A549 (cell line): ENCODE data around the gene TPGS1. TPM values are rescaled to one million over a fixed set of nuclear protein-coding genes. Genes with fewer than 3 reads are reported as not detected.

ENCODE experiments used
- polyA plus RNA-seq, 4 experiments: library from polyadenylated mRNA; depleted of rRNA in 3 of 4; stranded (reverse); fragments of >200 nt; fragmentation: RNase III in 1 of 4; extraction: RNeasy Plus Mini Kit Qiagen cat#74134 plus additional on column Dnase treatment in 1 of 4; gene quantifications; 2 replicates in 3 of 4; 3 replicates in 1 of 4; pipeline ENCODE4 v1.2.3, GENCODE V29; 2011 to 2017

The TPGS1 gene
- polyA plus RNA-seq, 2 of the 4 experiments (the other 2 are of a cell fraction) = 2.7 to 13.1 TPM

Other genes starting within 250 kb of the TPGS1 start
- gene PLPP2, start 216.1 kb upstream of the TPGS1 start, polyA plus RNA-seq (2011; rRNA removed) = 44.2 and 55.1 TPM in 2 replicates
- 89.6 to 100 TPM (median 90.9 TPM) in 3 replicates for gene PLPP2, start 216.1 kb upstream of the TPGS1 start, polyA plus RNA-seq (2017; fragmentation: RNase III; extraction: RNeasy Plus Mini Kit Qiagen cat#74134 plus additional on column Dnase treatment)
- gene MIER2, start 162.7 kb upstream of the TPGS1 start, polyA plus RNA-seq (2011; rRNA removed) = 8.8 and 15.2 TPM in 2 replicates
- 9.3 to 11.5 TPM (median 11.2 TPM) in 3 replicates for gene MIER2, start 162.7 kb upstream of the TPGS1 start, polyA plus RNA-seq (2017; fragmentation: RNase III; extraction: RNeasy Plus Mini Kit Qiagen cat#74134 plus additional on column Dnase treatment)
- 0.13 and 0.21 TPM in 2 replicates for gene C2CD4C, start 98.3 kb upstream of the TPGS1 start, polyA plus RNA-seq (2011; rRNA removed)
- gene C2CD4C, start 98.3 kb upstream of the TPGS1 start, polyA plus RNA-seq (2017; fragmentation: RNase III; extraction: RNeasy Plus Mini Kit Qiagen cat#74134 plus additional on column Dnase treatment) = 0.41 to 0.71 TPM (median 0.57 TPM) in 3 replicates
- gene SHC2, start 46.5 kb upstream of the TPGS1 start, polyA plus RNA-seq (2011; rRNA removed) = 0.36 and 0.87 TPM in 2 replicates
- 0.21 to 0.66 TPM (median 0.58 TPM) in 3 replicates for gene SHC2, start 46.5 kb upstream of the TPGS1 start, polyA plus RNA-seq (2017; fragmentation: RNase III; extraction: RNeasy Plus Mini Kit Qiagen cat#74134 plus additional on column Dnase treatment)
- gene MADCAM1, start 11.0 kb upstream of the TPGS1 start, polyA plus RNA-seq (2011; rRNA removed) = 0.06 and 0.09 TPM in 2 replicates
- 0.25 to 0.41 TPM (median 0.34 TPM) in 3 replicates for gene MADCAM1, start 11.0 kb upstream of the TPGS1 start, polyA plus RNA-seq (2017; fragmentation: RNase III; extraction: RNeasy Plus Mini Kit Qiagen cat#74134 plus additional on column Dnase treatment)
- 36.9 and 37.4 TPM in 2 replicates for gene CDC34, start 24.3 kb downstream of the TPGS1 start, polyA plus RNA-seq (2011; rRNA removed)
- gene CDC34, start 24.3 kb downstream of the TPGS1 start, polyA plus RNA-seq (2017; fragmentation: RNase III; extraction: RNeasy Plus Mini Kit Qiagen cat#74134 plus additional on column Dnase treatment) = 56.3 to 62.6 TPM (median 57.6 TPM) in 3 replicates
- not detected in 2 replicates for gene GZMM, start 36.6 kb downstream of the TPGS1 start, polyA plus RNA-seq (2011; rRNA removed)
- gene GZMM, start 36.6 kb downstream of the TPGS1 start, polyA plus RNA-seq (2017; fragmentation: RNase III; extraction: RNeasy Plus Mini Kit Qiagen cat#74134 plus additional on column Dnase treatment) = 0.11 TPM in 1 of 3 replicates, not detected in the others
- gene BSG, start 65.1 kb downstream of the TPGS1 start, polyA plus RNA-seq (2011; rRNA removed) = 237 and 285 TPM in 2 replicates
- 528 to 583 TPM (median 579 TPM) in 3 replicates for gene BSG, start 65.1 kb downstream of the TPGS1 start, polyA plus RNA-seq (2017; fragmentation: RNase III; extraction: RNeasy Plus Mini Kit Qiagen cat#74134 plus additional on column Dnase treatment)
- 2.7 and 7.1 TPM in 2 replicates for gene HCN2, start 82.4 kb downstream of the TPGS1 start, polyA plus RNA-seq (2011; rRNA removed)
- gene HCN2, start 82.4 kb downstream of the TPGS1 start, polyA plus RNA-seq (2017; fragmentation: RNase III; extraction: RNeasy Plus Mini Kit Qiagen cat#74134 plus additional on column Dnase treatment) = 23.2 to 24.8 TPM (median 24.7 TPM) in 3 replicates
- 41.9 and 59.8 TPM in 2 replicates for gene POLRMT, start 126.0 kb downstream of the TPGS1 start, polyA plus RNA-seq (2011; rRNA removed)
- gene POLRMT, start 126.0 kb downstream of the TPGS1 start, polyA plus RNA-seq (2017; fragmentation: RNase III; extraction: RNeasy Plus Mini Kit Qiagen cat#74134 plus additional on column Dnase treatment) = 65.0 to 68.8 TPM (median 66.5 TPM) in 3 replicates
- 0.13 TPM in 1 of 2 replicates, not detected in the other for gene FGF22, start 132.4 kb downstream of the TPGS1 start, polyA plus RNA-seq (2011; rRNA removed)
- 0.79 to 1.1 TPM (median 1.0 TPM) in 3 replicates for gene FGF22, start 132.4 kb downstream of the TPGS1 start, polyA plus RNA-seq (2017; fragmentation: RNase III; extraction: RNeasy Plus Mini Kit Qiagen cat#74134 plus additional on column Dnase treatment)
- 3.1 and 4.9 TPM in 2 replicates for gene RNF126, start 155.7 kb downstream of the TPGS1 start, polyA plus RNA-seq (2011; rRNA removed)
- 35.0 to 36.3 TPM (median 35.4 TPM) in 3 replicates for gene RNF126, start 155.7 kb downstream of the TPGS1 start, polyA plus RNA-seq (2017; fragmentation: RNase III; extraction: RNeasy Plus Mini Kit Qiagen cat#74134 plus additional on column Dnase treatment)
- gene FSTL3, start 168.9 kb downstream of the TPGS1 start, polyA plus RNA-seq (2011; rRNA removed) = 45.5 and 58.1 TPM in 2 replicates
- gene FSTL3, start 168.9 kb downstream of the TPGS1 start, polyA plus RNA-seq (2017; fragmentation: RNase III; extraction: RNeasy Plus Mini Kit Qiagen cat#74134 plus additional on column Dnase treatment) = 110 to 131 TPM (median 118 TPM) in 3 replicates
- gene PRSS57, start 188.0 kb downstream of the TPGS1 start, polyA plus RNA-seq (2011; rRNA removed) = 0.10 TPM in 1 of 2 replicates, not detected in the other
- gene PRSS57, start 188.0 kb downstream of the TPGS1 start, polyA plus RNA-seq (2017; fragmentation: RNase III; extraction: RNeasy Plus Mini Kit Qiagen cat#74134 plus additional on column Dnase treatment) = not detected in 3 replicates
- gene PALM, start 201.4 kb downstream of the TPGS1 start, polyA plus RNA-seq (2011; rRNA removed) = 2.0 and 3.0 TPM in 2 replicates
- 11.4 to 17.5 TPM (median 15.7 TPM) in 3 replicates for gene PALM, start 201.4 kb downstream of the TPGS1 start, polyA plus RNA-seq (2017; fragmentation: RNase III; extraction: RNeasy Plus Mini Kit Qiagen cat#74134 plus additional on column Dnase treatment)
- gene MISP, start 243.6 kb downstream of the TPGS1 start, polyA plus RNA-seq (2011; rRNA removed) = 38.3 and 46.5 TPM in 2 replicates
- gene MISP, start 243.6 kb downstream of the TPGS1 start, polyA plus RNA-seq (2017; fragmentation: RNase III; extraction: RNeasy Plus Mini Kit Qiagen cat#74134 plus additional on column Dnase treatment) = 56.9 to 62.7 TPM (median 61.4 TPM) in 3 replicates